Measurements from ENCODE around the gene MAP4K2. TPM values are rescaled to one million over a fixed set of nuclear protein-coding genes. Genes with fewer than 3 reads are reported as not detected.
A peak's percentile ranks its signal among the peaks of the same experiment; 100 is the strongest.

The MAP4K2 gene
- total and polyA plus RNA-seq, 2 of the 13 experiments (the other 11 are each of a cell fraction or from before 2014, with no cell fraction given) = 8.3 to 17.6 TPM

DNA sequence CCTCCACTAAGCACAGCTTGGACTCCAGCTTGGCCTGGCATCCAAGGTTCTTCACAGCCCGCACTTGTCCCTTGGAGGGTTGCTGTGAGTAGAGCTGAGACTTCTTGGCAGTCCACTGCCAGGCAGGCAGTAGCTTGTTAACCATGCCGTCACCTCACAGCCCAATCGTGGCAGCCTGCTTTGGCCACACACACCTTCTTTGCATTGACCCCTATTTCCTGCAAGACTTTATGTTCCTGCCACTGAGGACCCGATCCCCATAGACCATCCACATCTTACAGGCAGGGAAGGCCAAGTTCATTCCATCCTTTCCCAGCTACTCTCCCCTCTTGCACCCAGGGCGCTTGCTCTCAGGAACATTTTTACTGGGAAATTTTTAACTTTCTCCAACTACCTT is 40.7 kb downstream of the MAP4K2 start:
- in situ Hi-C loops (cut with HindIII; ENCODE audit: extremely low pct_ligation_motif_present, low pct_unique_long_range_greater_than_20kb) (no loop called here), intact Hi-C loops (cut with micrococcal nuclease; ENCODE audit: unreplicated experiment) (no loop called here)
- POLR2A ChIA-PET = interaction anchor here (1.4 to 3.8 kb wide), 2 partner anchors 16 to 59 kb away, joined by 3 to 23 read pairs; partner anchors contain the start of gene SF1
- no peak overlapping the region for H3K9ac ChIP-seq (ENCODE audit: insufficient read depth, low read depth, low read length)
- no peak overlapping the region for H2AFZ ChIP-seq (ENCODE audit: low read length)
- no peak for DNase-seq (ENCODE audit: low spot score)
- H3K4me1 ChIP-seq (ENCODE audit: insufficient read depth, low read length) = peaks cover 27% of the 10 kb centered on the region
- CTCF ChIA-PET (ENCODE audit: low intra/inter-chr PET ratio, low total read pairs) = no interaction called here
- H3K27ac ChIP-seq (ENCODE audit: extremely low read length, insufficient read depth, low read length) = no peak overlapping the region
- no peak for FAIRE-seq
- BruUV-seq (replicated peaks) = TSS peak; percentile 38
- H3K4me2 ChIP-seq (ENCODE audit: low read depth, low read length) = no peak overlapping the region
- H4K20me1 ChIP-seq (ENCODE audit: insufficient read depth, low read length) = peaks cover 43% of the 10 kb centered on the region
- no peak overlapping the region for H3K4me3 ChIP-seq (replicated peaks in 1 of 3; ENCODE audit: insufficient read depth in 1 of 3, low read depth in 2 of 3, low read length in 3 of 3)
- peaks cover 3% of the 10 kb centered on the region for H3K79me2 ChIP-seq (ENCODE audit: insufficient read depth, low read length)
- peaks cover 0 to 4% of the 10 kb centered on the region in 2 experiments; a peak in 1 of 5 replicates for H3K27me3 ChIP-seq (ENCODE audit: control insufficient read depth in 1 of 2, insufficient read depth in 2 of 2, low read length in 2 of 2)
- H3K9me3 ChIP-seq (ENCODE audit: low read length) = no peaks in the 10 kb centered on the region
- ATAC-seq = no peak
- 80% methylated on average over 5 of the region's 5 CpGs for WGBS (ENCODE audit: low lambda C conversion rate)
- H3K36me3 ChIP-seq (replicated peaks in 1 of 2; ENCODE audit: control insufficient read depth in 1 of 2, insufficient read depth in 2 of 2, low read length in 2 of 2) = peaks cover 22 to 38% of the 10 kb centered on the region in 2 experiments
- no peak for TF ChIP-seq GATAD1 (CRISPR knock-in tag; IDR thresholded peaks at IDR 0.05)
- no peak for TF ChIP-seq FOSL1 (CRISPR knock-in tag; IDR thresholded peaks at IDR 0.05; ENCODE audit: borderline replicate concordance)
- no peak for TF ChIP-seq NR2C2 (CRISPR knock-in tag; IDR thresholded peaks at IDR 0.05; ENCODE audit: borderline replicate concordance)
- no peak for TF ChIP-seq NFE2L2 (IDR thresholded peaks at IDR 0.05; ENCODE audit: low read length)
- TF ChIP-seq SSRP1 (CRISPR knock-in tag; IDR thresholded peaks at IDR 0.05) = 0 out of 2 replicates have a peak, but pooled peaks have one; percentile 14
- no peak for TF ChIP-seq RORA (CRISPR knock-in tag; IDR thresholded peaks at IDR 0.05)
- 0 out of 2 replicates have a peak, but pooled peaks have one; percentile 37 for TF ChIP-seq CBX5 (CRISPR knock-in tag; IDR thresholded peaks at IDR 0.05; ENCODE audit: borderline replicate concordance)
- no peak for TF ChIP-seq GLI4 (CRISPR knock-in tag; IDR thresholded peaks at IDR 0.05; ENCODE audit: borderline replicate concordance)
- TF ChIP-seq ZNF772 (CRISPR knock-in tag; IDR thresholded peaks at IDR 0.05) = no peak
- no peak for TF ChIP-seq NBN (conservative IDR thresholded peaks at IDR 0.05)
- TF ChIP-seq POLR2AphosphoS2 (IDR thresholded peaks at IDR 0.05; ENCODE audit: low read depth, low read length) = peak; percentile 87; the same call in 1 of the 2 replicates
- TF ChIP-seq ZNF138 (CRISPR knock-in tag; IDR thresholded peaks at IDR 0.05; ENCODE audit: low read depth) = no peak
- TF ChIP-seq, protein P1, sequence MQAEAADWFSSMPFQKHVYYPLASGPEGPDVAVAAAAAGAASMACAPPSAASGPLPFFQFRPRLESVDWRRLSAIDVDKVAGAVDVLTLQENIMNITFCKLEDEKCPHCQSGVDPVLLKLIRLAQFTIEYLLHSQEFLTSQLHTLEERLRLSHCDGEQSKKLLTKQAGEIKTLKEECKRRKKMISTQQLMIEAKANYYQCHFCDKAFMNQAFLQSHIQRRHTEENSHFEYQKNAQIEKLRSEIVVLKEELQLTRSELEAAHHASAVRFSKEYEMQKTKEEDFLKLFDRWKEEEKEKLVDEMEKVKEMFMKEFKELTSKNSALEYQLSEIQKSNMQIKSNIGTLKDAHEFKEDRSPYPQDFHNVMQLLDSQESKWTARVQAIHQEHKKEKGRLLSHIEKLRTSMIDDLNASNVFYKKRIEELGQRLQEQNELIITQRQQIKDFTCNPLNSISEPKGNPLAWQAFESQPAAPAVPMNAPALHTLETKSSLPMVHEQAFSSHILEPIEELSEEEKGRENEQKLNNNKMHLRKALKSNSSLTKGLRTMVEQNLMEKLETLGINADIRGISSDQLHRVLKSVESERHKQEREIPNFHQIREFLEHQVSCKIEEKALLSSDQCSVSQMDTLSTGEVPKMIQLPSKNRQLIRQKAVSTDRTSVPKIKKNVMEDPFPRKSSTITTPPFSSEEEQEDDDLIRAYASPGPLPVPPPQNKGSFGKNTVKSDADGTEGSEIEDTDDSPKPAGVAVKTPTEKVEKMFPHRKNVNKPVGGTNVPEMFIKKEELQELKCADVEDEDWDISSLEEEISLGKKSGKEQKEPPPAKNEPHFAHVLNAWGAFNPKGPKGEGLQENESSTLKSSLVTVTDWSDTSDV (CRISPR knock-in tag; IDR thresholded peaks at IDR 0.05) = no peak
- TF ChIP-seq ONECUT2 (CRISPR knock-in tag; IDR thresholded peaks at IDR 0.05) = no peak
- no peak for TF ChIP-seq ZNF484 (CRISPR knock-in tag; IDR thresholded peaks at IDR 0.05; ENCODE audit: borderline replicate concordance, low read depth)
- no peak for TF ChIP-seq ZFY (CRISPR knock-in tag; IDR thresholded peaks at IDR 0.05)
- TF ChIP-seq IRX3 (CRISPR knock-in tag; IDR thresholded peaks at IDR 0.05; ENCODE audit: borderline replicate concordance, low read depth) = no peak
- TF ChIP-seq, protein P2, sequence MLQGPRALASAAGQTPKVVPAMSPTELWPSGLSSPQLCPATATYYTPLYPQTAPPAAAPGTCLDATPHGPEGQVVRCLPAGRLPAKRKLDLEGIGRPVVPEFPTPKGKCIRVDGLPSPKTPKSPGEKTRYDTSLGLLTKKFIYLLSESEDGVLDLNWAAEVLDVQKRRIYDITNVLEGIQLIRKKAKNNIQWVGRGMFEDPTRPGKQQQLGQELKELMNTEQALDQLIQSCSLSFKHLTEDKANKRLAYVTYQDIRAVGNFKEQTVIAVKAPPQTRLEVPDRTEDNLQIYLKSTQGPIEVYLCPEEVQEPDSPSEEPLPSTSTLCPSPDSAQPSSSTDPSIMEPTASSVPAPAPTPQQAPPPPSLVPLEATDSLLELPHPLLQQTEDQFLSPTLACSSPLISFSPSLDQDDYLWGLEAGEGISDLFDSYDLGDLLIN (CRISPR knock-in tag; IDR thresholded peaks at IDR 0.05; ENCODE audit: borderline replicate concordance) = no peak
- TF ChIP-seq KMT2B (CRISPR knock-in tag; IDR thresholded peaks at IDR 0.05) = no peak
- no peak for TF ChIP-seq ZSCAN30 (CRISPR knock-in tag; IDR thresholded peaks at IDR 0.05)
- TF ChIP-seq CENPX (CRISPR knock-in tag; IDR thresholded peaks at IDR 0.05) = no peak
- no peak for TF ChIP-seq EED (CRISPR knock-in tag; IDR thresholded peaks at IDR 0.05)
- TF ChIP-seq ZNF564 (CRISPR knock-in tag; IDR thresholded peaks at IDR 0.05) = no peak
- peak; percentile 30 for TF ChIP-seq AGO1 (IDR thresholded peaks at IDR 0.05; ENCODE audit: low read depth, low read length, poor library complexity, severe bottlenecking)
- TF ChIP-seq TARDBP (CRISPR knock-in tag; IDR thresholded peaks at IDR 0.05) = no peak
